GM18951 (cell line): ENCODE data around the gene NLRC3.
"Not testable (repeated sequence)": the region's sequence is repeated elsewhere in the genome, so short reads cannot be mapped to it uniquely, and the experiment has no call there.

Experiments
- POLR2A ChIP-seq: IDR thresholded peaks from 4 replicates; pipeline ENCODE4 v1.6.1; 2011; ENCODE audit warnings: mild to moderate bottlenecking; ENCODE audit not compliant: insufficient read length, insufficient read depth; ENCODE audit errors: extremely low read depth
- in situ Hi-C: fragments of 300-500 bp; cut with MboI; formaldehyde crosslinking; loops from one replicate; pipeline ENCODE4 v1.12.0; 2022; ENCODE audit warnings: low sequenced_read_pairs, mixed read lengths, inconsistent platforms; ENCODE audit not compliant: unreplicated experiment

Gene NLRC3

GRCh38 chr16:3536271-3536731 is 40.9 kb downstream of the NLRC3 start:
- in situ Hi-C loops, result no loop called here
- no peak for TF ChIP-seq POLR2A

- TF ChIP-seq POLR2A, result no peak
- in situ Hi-C loops, result no loop called here
Observed at GRCh38 chr16:3534126-3534525, 43.1 kb downstream of the NLRC3 start.

- TF ChIP-seq POLR2A, result no peak
- in situ Hi-C loops, result no loop called here
Observed at GRCh38 chr16:3532741-3533140, 44.5 kb downstream of the NLRC3 start.

- no peak for TF ChIP-seq POLR2A
- in situ Hi-C loops, result no loop called here
Observed at GRCh38 chr16:3530371-3530914, 46.8 kb downstream of the NLRC3 start.

GRCh38 chr16:3529175-3529574 is 48.0 kb downstream of the NLRC3 start:
- TF ChIP-seq POLR2A, result no peak
- in situ Hi-C loops, result no loop called here

- TF ChIP-seq POLR2A, result no peak
- in situ Hi-C loops, result no loop called here
Observed at GRCh38 chr16:3528406-3528805, 48.8 kb downstream of the NLRC3 start.

GRCh38 chr16:3527216-3527829 is 49.9 kb downstream of the NLRC3 start:
- in situ Hi-C loops, result not testable (repeated sequence)

- in situ Hi-C loops, result no loop called here
Observed at GRCh38 chr16:3525951-3526350, 51.3 kb downstream of the NLRC3 start.

GRCh38 chr16:3523281-3523680 is 53.9 kb downstream of the NLRC3 start:
- TF ChIP-seq POLR2A, result no peak
- in situ Hi-C loops, result no loop called here

More at GRCh38 chr16:3525951-3526350, 51.3 kb downstream of the NLRC3 start:
- no peak for TF ChIP-seq POLR2A

- TF ChIP-seq POLR2A, result no peak
- in situ Hi-C loops, result no loop called here
Observed at GRCh38 chr16:3520841-3521240, 56.4 kb downstream of the NLRC3 start.

- TF ChIP-seq POLR2A, result no peak
- in situ Hi-C loops, result no loop called here
Observed at GRCh38 chr16:3520413-3520812, 56.8 kb downstream of the NLRC3 start.

GRCh38 chr16:3519581-3519980 is 57.6 kb downstream of the NLRC3 start:
- in situ Hi-C loops, result no loop called here
- TF ChIP-seq POLR2A, result no peak

GRCh38 chr16:3518986-3519348 is 58.2 kb downstream of the NLRC3 start:
- no peak for TF ChIP-seq POLR2A
- in situ Hi-C loops, result no loop called here

GRCh38 chr16:3518292-3518985 is 58.8 kb downstream of the NLRC3 start:
- in situ Hi-C loops, result no loop called here

GRCh38 chr16:3515897-3516296 is 61.3 kb downstream of the NLRC3 start:
- in situ Hi-C loops, result no loop called here
- TF ChIP-seq POLR2A, result no peak

More at GRCh38 chr16:3518292-3518985, 58.8 kb downstream of the NLRC3 start:
- TF ChIP-seq POLR2A, result no peak

- TF ChIP-seq POLR2A, result no peak
- in situ Hi-C loops, result no loop called here
Observed at GRCh38 chr16:3514621-3515020, 62.6 kb downstream of the NLRC3 start.
